NCI-H774 (cell line): ENCODE results near the gene IGFBP5.

Experiments
- DNase-seq: peaks from one replicate; lab custom pipeline; 2025; lab: John Stamatoyannopoulos, UW

Gene IGFBP5

DNA sequence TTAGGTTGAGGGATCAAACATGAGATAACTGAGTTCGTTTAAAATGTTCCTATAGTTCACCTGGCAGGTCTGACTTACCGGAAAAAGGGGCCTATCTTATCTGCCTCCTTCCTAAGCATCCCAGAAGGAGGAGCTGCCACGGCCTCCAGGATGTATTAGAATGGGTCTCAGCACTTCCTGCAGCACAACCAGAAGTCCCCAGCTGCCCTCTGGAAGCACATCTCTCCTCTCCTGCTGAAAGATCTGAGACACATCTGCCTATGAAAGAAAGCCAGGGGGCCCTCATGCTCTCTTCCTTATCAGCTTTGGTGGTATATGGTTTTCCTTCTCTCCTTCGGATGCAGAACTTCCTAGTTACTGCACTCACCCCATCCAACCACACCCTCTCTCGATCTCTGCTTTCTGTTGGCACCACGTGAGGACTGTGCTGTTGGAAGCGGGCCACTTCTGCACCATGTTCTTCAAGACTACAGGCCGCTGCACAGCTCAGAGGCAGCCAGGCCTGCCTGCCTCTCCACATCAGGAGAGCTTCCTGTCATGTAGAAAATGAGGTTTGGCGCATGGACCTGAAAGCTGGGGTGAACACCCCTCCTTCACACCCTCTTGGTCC lies 6.5 kb downstream of the IGFBP5 start:
- no peak for DNase-seq

DNA sequence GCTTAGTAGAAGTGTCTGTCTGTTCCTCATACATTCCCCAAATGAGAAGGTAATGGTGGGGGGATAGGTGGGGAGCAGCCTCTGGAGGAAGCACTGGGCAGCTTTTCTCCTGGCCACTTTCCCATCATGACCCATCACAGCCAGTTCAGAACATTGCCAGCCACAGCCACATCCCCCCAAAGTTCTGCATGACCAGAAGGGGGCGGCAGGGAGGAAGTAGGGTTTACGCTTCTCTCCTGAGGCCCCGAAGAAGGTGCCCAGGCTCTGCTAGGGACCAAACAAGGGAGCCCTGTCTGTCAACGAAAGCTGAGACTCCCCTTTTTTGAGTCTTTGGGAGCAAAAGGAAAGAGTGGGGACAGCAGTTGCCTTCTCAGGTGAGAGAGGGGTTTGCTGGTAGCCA lies 7.7 kb downstream of the IGFBP5 start:
- DNase-seq: no peak

DNA sequence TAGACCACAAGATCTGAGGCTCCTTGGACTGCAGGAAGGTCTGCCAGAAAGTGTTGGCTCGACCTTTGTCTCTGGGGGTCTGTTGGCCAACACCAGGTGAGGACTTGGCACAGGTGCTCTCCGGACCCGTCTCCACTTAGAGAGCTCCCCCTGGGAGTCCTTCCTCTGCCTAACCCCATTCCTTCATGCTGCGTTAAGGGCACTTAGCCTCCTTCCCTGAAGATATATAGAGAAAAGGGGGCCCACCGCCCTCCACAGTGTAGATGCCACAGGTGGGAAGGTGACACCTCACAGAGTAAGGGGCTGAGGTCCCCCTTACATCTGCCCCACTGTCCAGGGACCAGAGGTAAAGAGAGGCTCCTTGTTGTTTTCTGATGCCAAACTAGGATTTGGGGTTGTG lies 8.2 kb downstream of the IGFBP5 start:
- no peak for DNase-seq

DNA sequence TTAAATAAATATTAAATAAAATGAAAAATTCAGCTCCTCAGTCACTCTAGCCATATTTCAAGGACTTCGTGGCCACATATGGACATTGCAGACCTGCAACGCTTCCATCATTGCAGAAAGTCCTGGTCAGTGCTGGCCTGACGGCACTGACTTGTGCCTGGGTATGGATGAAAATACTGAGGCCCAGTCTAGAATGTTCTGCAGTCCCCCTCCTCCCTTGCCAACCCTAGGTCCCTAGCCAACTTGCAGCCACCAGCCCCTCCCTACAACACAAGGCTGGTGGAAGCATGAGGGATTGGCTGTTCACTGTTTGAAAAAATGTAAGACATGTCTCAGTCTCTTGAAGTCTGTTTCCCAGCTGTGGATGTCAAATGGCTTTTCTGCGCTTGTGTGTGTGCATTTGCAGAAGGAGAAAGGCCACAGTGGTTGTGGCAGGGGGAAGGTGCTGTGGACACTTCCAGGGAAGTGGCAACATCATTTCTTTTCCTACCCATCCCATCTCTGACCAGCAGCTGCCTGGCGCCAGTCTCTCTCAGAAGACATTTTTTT lies 9.9 kb downstream of the IGFBP5 start:
- no peak for DNase-seq

DNA sequence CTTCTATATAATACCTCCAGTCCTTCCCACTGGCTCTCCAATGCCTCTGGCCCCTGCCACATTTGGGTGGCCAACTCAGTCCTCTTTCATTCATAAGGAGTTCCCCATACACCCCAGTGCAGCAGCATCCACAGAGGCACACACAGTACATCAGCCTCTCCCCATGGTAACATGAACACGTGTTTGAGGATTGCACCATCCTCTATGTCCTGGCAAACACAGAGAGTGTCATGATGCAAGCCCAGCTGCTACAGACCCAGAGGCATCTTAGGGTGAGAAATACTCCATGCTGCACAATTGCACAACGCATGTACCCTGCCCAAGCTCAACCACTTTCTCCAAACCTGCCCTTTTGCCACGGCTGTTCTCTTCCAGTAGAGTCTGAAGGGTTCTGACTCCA lies 11.5 kb downstream of the IGFBP5 start:
- no peak for DNase-seq

DNA sequence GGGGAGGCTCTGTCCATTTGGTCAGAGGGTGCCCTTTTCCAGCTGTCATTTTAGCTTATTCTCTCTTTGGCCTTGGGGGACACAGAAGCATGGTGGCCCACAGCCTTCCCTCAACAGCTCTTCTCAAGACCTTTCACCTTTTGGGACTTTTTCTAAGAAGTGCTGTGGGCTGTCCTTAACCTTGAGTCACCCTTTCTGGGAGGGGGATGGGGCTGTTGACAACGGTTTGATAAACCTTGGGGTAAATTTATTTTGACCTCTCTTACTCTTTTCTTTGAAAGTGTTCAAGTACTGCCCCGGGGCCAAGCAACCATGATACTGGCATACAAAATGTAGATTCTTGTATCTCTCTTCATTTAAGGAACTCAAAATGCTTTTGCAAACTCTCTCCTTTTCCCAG lies 13.7 kb downstream of the IGFBP5 start:
- DNase-seq: no peak

DNA sequence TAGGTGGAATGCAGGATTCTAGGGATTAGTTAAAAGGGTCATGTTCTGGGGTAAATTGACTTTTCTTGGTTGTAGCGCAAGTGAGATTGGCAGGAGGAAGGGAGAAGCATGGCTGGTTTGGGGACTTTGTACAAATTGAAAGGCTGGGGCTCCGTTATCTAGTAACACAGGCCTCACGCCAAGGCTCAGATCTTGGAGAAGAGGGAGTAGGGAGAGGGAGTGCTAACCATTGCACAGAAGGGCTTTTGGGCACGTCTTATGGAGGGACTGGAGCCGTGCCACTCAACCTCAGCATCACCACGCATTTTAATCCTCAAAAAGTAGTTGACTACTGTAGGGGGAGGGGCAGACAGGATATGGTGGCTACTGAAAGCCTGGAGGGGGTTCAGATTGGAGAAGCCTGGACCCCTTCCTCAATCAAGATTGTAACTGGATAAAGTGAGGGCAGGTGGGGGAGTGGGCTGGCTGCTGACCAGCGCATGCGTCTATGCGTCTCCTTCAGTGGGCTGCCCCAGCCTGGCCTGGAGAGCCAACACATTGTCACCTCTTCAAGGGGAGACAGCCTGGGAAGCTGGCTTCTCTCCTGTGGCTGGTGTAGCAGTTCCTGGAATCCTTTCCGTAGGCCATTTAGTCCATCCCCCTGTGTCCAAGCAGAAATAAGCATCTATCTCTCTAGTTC lies 14.3 kb downstream of the IGFBP5 start:
- DNase-seq: no peak

DNA sequence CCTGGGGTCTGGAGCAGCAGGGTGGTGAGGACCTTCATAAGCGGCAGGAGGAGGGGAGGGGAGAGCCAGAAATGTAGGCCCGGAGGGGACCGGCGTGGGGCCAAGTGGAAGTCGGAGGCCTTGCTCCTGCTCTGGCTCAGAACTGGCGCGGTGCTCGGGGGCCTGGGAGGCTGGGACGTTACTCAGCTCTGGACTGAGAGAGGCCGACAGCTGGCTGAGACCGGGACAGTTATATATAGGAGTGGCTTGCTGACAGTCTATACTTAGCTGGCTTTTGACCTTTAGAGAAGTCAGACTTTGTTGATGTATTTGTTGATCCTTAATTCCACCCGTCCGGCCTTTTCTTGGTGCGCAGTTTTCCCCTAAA lies 15.7 kb downstream of the IGFBP5 start:
- no peak for DNase-seq

DNA sequence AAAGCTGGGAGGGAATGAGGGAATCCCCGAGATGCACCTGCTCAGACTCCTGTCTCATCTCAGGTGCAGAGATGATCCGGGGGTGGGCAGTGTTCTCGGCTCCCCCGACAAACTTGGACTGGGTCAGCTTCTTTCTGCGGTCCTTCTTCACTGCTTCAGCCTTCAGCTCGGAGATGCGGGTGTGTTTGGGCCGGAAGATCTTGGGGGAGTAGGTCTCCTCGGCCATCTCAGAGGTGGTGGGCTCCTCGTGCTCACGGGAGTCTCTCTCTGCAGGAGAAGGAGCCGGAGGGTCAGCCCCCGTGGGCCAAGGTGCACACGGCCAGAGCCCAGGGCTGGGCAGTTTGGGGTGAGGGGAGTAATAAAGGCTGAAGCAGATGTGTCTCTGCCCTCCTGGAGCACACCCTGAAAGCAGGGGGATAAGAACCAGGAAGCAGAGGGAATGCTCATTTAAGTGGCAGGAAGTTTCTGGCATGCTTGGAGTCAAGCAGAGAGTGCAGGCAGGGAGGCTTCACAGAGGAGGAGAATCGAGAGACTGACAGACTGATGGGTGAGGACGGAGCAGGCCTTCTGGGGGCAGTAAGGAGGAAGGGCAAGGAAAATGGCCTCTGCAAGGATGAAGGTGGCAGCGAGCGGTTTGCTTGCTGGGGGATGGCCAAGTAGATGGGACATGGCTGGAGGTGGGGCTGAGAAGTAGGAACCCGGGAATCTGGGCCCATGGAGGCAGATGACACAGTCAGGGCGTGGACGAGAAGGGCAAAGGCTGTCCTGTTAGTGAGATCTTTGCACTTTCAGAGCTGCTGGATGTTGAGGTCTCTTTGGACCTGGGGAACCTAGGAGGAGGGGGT lies 16.3 kb downstream of the IGFBP5 start:
- DNase-seq: no peak

DNA sequence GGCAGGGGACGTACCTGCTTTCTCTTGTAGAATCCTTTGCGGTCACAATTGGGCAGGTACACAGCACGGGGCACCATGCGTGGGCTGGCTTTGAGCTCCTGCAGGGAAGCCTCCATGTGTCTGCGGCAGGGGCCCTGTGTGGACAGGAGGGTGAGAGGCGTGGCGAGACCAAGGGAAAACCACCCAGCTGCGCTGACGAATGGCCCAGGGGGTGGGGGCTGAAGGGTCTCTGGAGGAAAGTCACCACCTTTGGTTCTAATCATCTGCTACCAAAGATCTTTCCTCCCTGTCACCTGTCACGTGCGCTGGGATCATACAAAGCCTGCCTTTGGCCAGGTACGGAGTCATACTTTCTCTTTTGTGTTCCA lies 17.3 kb downstream of the IGFBP5 start:
- DNase-seq: no peak

DNA sequence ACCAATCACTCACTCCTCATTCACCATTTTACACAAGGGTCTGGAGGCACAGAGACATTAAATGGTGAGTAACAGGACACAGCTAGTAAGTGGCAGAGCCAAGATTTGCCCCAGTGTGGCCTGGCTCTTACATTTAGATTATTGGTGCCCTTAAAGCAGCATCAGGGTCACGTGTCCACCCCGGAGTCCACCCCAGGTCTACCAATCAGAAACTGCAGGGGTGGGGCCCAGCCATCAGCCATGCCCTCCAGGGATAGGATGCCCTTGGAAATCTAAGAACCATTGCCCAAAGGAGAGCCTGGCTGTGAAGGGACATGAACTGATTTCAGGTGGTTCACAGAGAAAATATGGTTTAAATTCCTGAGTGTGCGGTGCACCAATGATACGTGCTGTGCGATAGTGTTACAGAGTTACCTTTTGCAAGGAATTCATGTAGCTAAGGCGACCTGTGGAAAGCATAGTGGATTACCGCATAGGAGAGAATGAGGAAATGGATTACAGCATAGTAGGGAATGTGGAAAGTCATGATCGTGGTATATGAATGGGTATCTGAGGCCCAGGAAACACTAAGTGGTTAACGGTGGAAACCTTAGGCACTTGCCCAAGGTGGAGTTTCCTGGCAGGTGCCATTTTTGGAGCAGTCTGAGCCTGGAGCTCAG lies 17.8 kb downstream of the IGFBP5 start:
- DNase-seq: no peak

DNA sequence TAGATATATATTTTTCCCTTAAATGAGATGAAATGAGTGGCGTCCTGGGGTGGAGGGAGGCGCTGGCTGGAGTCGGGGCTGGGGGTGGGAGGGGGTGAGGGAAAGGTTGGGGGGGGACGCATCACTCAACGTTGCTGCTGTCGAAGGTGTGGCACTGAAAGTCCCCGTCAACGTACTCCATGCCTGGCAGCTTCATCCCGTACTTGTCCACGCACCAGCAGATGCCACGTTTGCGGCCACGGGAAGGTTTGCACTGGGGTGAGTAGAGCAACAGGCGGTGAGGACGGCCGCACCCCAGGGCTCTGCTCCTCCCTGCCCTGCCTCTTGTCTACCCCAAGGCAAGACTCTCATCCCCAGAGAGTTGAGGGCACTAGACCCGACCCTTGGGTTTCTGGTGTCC lies 18.7 kb downstream of the IGFBP5 start:
- DNase-seq: no peak

DNA sequence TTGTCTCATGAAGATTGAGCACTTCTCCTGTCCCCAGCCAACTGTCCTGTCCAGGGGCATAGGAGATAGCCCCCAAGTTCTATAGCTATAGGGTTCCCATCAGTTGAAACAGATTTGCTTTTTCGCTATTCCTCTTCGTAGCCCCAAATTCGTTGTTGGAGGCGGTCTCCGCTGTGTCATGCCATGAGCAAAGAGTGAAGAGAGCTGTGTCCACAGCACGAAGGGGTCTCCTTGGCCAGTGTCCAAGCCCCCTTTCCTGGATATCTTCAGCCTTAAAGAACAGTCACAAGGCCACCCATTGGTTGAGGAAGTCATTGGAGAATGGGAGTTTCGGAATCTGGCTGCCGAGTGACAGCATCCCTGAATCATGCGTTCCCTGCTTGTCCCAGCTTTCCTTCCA lies 21.0 kb downstream of the IGFBP5 start:
- DNase-seq: no peak

DNA sequence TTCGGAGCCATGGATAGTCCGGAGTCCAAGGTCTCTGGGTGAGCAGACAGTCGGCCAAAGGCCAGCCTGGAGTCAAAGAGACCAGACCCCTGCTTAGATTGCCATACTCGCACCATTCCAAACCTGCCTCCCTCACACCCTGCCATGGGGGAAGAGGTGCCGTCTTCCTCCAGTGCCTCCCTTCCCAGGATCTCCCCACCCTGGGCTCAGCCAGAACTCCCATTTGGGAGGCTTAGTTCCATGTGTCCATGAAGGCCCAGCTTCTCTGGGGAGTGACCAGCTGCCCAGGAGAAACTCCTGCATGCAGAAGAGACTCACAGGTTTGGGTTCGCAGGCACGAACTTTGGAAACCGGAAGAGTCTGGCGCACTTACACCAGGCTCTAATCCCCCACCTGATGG lies 21.7 kb downstream of the IGFBP5 start:
- DNase-seq: no peak

DNA sequence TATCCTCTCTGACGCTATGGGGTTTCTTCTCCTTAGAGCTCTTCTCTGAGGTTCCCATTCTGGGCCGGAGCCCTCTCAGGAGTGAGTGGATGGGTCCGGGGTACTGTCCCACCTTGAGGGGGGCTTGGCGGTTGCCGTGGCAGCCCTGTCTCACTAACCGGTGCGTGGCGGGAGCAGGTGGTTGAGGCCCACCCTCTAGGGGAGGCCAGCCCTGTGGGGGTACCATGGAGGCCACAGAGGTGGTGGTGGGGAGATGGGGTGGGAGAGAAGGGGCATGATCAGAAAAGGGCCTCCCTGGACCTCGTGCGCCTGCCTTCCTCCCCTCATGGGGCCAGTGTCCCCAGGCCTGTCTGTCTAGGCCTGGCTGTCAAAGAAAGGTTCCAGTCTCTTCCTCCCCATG lies 22.3 kb downstream of the IGFBP5 start:
- no peak for DNase-seq

DNA sequence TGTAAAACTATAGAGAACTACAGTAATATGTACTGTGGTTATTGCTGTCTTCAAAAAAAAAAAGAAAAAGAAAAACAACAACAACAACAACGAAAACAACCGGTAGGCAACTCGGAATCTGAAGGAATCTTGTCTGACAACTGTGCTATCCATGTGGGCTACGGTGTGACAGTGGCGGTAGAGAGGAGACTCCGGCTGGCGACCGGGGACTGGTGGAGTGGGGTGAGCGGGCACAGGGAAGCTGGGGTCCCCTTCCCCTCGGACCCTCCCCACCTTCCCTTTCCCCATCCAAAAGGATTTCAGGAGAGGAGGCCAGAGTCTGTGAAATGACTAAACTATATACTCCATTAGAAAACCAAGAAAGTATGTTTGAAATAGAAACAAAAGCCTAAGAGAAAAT lies 22.9 kb downstream of the IGFBP5 start:
- no peak for DNase-seq

DNA sequence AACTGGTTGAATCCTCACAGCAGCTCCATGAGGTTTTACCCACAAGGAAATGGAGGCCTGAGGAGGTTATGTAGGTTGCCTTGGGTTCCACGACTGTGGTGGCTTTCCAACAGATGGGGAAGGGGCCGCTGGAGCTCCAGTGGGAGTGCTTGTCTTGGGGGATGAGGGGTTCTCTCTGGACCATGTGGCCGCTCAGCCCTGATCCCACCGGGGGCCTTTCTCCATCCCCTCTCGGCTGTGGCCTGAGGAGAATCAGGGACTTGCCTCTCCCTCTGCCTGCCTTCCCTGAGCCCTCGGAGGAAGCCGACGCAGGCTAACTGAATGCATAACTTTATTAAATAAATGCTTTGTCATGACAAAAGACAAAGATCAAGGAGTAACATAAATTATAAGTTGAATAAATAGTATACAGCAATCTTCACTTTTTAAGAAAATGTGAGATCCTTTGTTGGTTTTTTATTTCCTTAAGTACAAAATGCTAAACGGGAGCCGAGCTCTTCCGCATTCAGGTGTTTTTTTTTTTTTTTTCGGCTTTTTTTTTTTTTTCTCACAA lies 23.5 kb downstream of the IGFBP5 start:
- no peak for DNase-seq

DNA sequence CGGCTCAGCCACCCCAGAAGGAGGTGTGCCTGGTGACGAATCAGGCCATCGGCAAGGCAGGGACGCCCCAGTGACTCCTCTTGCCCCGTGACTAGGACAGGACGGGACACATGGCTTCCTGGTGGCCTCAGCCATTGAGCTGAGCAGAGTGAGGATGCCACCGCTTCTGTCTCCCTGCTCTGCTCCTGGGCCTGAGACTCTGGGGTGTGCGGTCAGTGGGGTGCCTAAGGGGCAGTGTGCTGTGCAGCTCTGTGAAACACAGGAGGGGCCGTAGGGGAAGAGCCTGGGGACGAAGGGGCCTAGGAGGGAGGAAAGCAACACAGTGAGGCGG lies 24.3 kb downstream of the IGFBP5 start:
- DNase-seq: no peak

DNA sequence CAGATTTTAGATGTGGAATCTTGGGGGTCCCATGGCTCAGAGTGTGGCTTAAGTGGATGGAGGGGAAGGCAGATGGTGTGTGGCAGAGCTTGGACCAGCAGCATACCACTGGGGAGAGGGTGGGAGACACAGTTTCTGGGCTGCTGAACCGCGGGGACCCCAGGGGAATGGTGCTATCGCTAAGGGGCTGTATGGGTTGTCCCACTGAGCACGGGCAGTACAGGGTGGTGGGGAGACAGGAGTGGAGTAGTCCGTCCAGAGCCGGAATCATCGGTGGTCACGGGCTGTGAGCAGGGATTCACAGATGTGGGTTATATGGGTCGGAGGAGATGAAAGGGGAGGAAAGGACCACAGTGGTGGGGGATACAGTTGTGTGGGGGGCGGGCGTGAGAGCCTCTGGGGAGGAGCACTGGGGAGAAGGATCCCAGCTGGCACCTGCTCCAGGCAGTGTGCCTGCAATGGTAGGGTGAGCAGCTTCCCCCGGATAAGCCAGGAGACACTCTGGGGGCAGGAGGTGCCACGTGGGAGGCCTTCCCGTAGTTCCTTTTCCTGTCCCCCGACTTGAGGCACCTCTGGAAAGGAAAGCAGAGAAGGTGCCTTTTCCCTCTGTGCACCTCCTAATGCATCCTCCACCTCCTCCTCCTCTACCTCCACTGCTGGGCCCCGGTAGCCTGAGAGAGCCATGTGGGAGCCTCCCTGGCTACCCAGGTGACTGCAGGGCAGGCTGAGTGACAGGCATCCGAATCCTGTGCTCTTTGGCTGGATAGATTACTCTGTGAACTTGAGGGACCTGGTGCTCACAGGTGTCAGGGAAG lies 24.9 kb downstream of the IGFBP5 start:
- DNase-seq: no peak

DNA sequence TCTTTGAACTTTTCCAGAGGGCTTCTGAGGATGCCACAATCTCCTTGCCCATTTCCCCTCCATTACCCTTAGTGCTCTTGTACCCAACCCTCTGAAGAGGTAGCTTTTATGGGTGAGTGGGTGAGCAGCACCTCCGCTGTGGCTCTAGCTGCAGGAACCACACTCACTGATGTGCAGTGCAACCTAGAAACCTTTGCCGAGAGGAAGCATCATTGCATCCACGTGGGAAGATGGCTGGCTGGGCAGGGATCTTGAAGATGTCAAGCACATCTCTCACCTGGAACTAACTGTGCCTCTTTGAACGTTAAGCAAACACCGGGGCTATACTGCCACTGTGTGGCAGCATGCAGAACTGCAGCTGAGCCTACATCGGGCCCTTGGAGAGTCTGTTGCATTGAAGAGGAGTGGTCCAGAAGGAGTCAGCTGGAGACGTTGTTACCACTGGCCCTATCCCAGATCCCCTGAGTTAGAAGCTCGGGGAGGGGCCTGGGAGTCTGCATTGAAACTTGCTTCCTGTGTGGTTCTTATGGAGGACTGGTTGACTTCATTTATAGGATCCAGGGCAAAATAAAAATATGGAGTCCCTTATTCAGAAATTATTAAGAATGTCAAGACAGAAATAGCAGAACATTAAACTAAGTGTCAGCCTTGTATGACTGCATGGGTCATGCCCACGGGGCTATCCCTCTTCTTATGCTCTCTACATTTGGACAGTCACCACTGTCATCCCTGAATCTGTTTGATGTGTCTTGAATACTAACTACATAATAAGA lies 28.7 kb downstream of the IGFBP5 start:
- peak; percentile 74 for DNase-seq

DNA sequence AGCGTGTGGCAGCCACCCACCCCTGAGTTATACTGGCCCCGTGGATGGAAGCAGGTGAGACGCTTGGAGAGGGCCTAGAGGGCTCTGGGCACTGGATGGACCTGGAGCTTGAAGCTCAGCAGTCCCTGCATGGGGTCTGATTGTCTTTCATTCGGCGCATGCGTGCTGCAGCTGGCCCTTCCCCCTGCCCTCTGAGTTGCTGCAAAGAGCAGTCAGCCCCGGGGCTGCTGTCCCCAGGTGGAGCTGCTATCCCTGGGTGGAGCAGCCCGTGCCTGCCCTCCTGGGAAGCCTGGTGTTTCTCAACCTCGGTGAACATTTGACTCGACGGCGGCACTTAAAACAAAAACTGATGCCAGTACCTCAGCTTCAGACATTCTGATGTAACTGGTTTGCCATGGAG lies 29.6 kb downstream of the IGFBP5 start:
- no peak for DNase-seq
